Upper lobe of left lung (tissue), 4 donors: ENCODE results near the gene GLRA1.

Experiments used
- EP300 ChIP-seq, 4 donors: sonication (generic); formaldehyde crosslinking; IDR thresholded peaks; one replicate each; pipeline ENCODE4 v1.5.1; 2017; ENCODE audit warnings: antibody characterized with exemption in 4 of 4, control low read depth in 2 of 4
- POLR2A ChIP-seq, 4 donors: fragments of 450-650 bp; IDR thresholded peaks; one replicate each; pipeline ENCODE4 v1.5.1; 2016 to 2017; ENCODE audit warnings: antibody characterized with exemption in 4 of 4, mild to moderate bottlenecking in 2 of 4
- TF ChIP-seq, protein P1 (sequence below), 6 experiments: fragments of 450-650 bp in 4 of 6; fragments of 200-600 bp in 2 of 6; sonication (generic) in 2 of 6; IDR thresholded peaks; one replicate each; pipeline ENCODE4 v1.5.1; 2016 to 2019; ENCODE audit warnings: antibody characterized with exemption in 6 of 6

DNA sequence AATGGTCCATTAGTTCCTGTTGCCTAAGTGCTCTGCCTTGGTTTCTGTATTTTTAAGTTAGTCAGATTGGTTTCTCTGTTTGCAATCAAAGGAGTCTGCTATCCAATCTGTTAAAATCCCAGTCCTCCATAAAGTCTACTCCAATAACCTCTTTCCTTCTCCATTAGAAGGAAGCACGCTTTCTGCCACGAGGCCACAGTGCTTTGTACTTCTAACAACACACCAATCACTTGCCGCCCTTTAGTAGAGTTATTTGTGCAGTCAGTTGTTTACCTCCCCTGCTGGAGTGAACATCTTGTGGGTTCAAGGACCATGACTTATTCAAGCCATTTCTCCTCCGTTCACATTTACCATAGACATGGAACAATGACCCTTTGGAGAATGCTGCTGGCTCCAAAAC lies 69.0 kb downstream of the GLRA1 start:
- TF ChIP-seq, protein P1, sequence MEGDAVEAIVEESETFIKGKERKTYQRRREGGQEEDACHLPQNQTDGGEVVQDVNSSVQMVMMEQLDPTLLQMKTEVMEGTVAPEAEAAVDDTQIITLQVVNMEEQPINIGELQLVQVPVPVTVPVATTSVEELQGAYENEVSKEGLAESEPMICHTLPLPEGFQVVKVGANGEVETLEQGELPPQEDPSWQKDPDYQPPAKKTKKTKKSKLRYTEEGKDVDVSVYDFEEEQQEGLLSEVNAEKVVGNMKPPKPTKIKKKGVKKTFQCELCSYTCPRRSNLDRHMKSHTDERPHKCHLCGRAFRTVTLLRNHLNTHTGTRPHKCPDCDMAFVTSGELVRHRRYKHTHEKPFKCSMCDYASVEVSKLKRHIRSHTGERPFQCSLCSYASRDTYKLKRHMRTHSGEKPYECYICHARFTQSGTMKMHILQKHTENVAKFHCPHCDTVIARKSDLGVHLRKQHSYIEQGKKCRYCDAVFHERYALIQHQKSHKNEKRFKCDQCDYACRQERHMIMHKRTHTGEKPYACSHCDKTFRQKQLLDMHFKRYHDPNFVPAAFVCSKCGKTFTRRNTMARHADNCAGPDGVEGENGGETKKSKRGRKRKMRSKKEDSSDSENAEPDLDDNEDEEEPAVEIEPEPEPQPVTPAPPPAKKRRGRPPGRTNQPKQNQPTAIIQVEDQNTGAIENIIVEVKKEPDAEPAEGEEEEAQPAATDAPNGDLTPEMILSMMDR (IDR thresholded peaks at IDR 0.05): no peak
- TF ChIP-seq EP300 (IDR thresholded peaks at IDR 0.05) (no peak), POLR2A (IDR thresholded peaks at IDR 0.05) (no peak)
